ENCODE measurements around the gene LILRA2. TPM values are rescaled to one million over a fixed set of nuclear protein-coding genes. Genes with fewer than 3 reads are reported as not detected.

LILRA2 gene
- total RNA-seq, 1 donor from 2014 or later, result not detected

DNA sequence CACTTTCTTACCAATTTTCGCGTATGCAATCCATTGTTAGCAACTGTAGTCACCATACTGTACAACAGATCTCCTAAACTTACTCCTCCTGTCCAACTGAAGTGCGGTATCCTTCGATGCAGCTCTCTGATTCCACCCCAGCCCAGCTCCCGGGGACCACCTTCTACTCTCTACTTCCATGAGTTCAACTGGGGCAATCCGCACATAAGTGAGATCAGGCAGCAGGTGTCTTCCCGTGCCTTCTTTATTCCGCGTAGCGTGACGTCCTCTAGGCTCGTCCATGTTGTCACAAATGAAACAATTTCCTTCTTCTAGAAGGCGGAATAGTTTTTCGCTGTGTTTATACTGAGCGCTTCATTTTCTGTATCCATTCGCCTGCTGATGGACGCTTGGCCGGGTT, 65.1 kb downstream of the LILRA2 start:
- H3K4me1 Mint-ChIP-seq, result no peaks in the 10 kb centered on the region
- Histone ChIP-seq H3K4me3 (no peak overlapping the region), H3K4me1 (no peaks in the 10 kb centered on the region), H3K9me3 (ENCODE audit: low read depth) (peaks cover 24% of the 10 kb centered on the region), H3F3A (ENCODE audit: low read depth) (no peaks in the 10 kb centered on the region), H4K20me1 (ENCODE audit: low read depth) (no peaks in the 10 kb centered on the region), H3K4me2 (no peak overlapping the region), H2AFZ (replicated peaks) (no peak overlapping the region), H3K36me3 (no peaks in the 10 kb centered on the region), H3K27ac (no peak overlapping the region), H3K27me3 (no peaks in the 10 kb centered on the region), H3K79me2 (ENCODE audit: low read depth) (no peaks in the 10 kb centered on the region), H3K9ac (no peak overlapping the region)
- no peak overlapping the region for H3K27ac Mint-ChIP-seq
- no peak overlapping the region for H3K4me3 Mint-ChIP-seq
- TF ChIP-seq EZH2 (IDR thresholded peaks at IDR 0.05) (no peak), EZH2phosphoT487 (IDR thresholded peaks at IDR 0.05) (no peak)
- TF ChIP-seq, protein P1, sequence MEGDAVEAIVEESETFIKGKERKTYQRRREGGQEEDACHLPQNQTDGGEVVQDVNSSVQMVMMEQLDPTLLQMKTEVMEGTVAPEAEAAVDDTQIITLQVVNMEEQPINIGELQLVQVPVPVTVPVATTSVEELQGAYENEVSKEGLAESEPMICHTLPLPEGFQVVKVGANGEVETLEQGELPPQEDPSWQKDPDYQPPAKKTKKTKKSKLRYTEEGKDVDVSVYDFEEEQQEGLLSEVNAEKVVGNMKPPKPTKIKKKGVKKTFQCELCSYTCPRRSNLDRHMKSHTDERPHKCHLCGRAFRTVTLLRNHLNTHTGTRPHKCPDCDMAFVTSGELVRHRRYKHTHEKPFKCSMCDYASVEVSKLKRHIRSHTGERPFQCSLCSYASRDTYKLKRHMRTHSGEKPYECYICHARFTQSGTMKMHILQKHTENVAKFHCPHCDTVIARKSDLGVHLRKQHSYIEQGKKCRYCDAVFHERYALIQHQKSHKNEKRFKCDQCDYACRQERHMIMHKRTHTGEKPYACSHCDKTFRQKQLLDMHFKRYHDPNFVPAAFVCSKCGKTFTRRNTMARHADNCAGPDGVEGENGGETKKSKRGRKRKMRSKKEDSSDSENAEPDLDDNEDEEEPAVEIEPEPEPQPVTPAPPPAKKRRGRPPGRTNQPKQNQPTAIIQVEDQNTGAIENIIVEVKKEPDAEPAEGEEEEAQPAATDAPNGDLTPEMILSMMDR (IDR thresholded peaks at IDR 0.05), result no peak
- H3K36me3 Mint-ChIP-seq, result no peaks in the 10 kb centered on the region
- H3K27me3 Mint-ChIP-seq (ENCODE audit: insufficient read depth, low read depth), result no peaks in the 10 kb centered on the region
- peaks cover 11% of the 10 kb centered on the region for H3K9me3 Mint-ChIP-seq
- DNase-seq (ENCODE audit: low spot score), result no peak

Small RNAs within 50 kb of the gene (small RNA-seq; reads per million reads assigned to genes)
- gene AC245036.2, result not detected

Other genes starting within 250 kb of the LILRA2 start
- gene LILRA4, start 234.6 kb upstream of the LILRA2 start, total RNA-seq (ENCODE audit: low replicate concordance), result not detected in 2 replicates
- not detected in 2 replicates for gene LAIR1, start 208.9 kb upstream of the LILRA2 start, total RNA-seq (ENCODE audit: low replicate concordance)
- 34.2 and 128 TPM in 2 replicates for gene TTYH1, start 158.3 kb upstream of the LILRA2 start, total RNA-seq (ENCODE audit: low replicate concordance)
- 36.6 and 90.1 TPM in 2 replicates for gene LENG8, start 124.6 kb upstream of the LILRA2 start, total RNA-seq (ENCODE audit: low replicate concordance)
- 0.79 and 4.0 TPM in 2 replicates for gene LENG9, start 110.0 kb upstream of the LILRA2 start, total RNA-seq (ENCODE audit: low replicate concordance)
- gene CDC42EP5, start 100.5 kb upstream of the LILRA2 start, total RNA-seq (ENCODE audit: low replicate concordance), result 1.1 TPM in 1 of 2 replicates, not detected in the other
- gene LAIR2, start 71.0 kb upstream of the LILRA2 start, total RNA-seq (ENCODE audit: low replicate concordance), result not detected in 2 replicates
- gene LILRA1, start 19.8 kb downstream of the LILRA2 start, total RNA-seq (ENCODE audit: low replicate concordance), result not detected in 2 replicates
- not detected in 2 replicates for gene LILRB1, start 56.7 kb downstream of the LILRA2 start, total RNA-seq (ENCODE audit: low replicate concordance)
- gene LILRB4, start 89.2 kb downstream of the LILRA2 start, total RNA-seq (ENCODE audit: low replicate concordance), result not detected in 2 replicates
- not detected in 2 replicates for gene KIR3DL3, start 150.7 kb downstream of the LILRA2 start, total RNA-seq (ENCODE audit: low replicate concordance)
- gene KIR2DL3, start 164.7 kb downstream of the LILRA2 start, total RNA-seq (ENCODE audit: low replicate concordance), result not detected in 2 replicates
- not detected in 2 replicates for gene KIR2DL1, start 196.0 kb downstream of the LILRA2 start, total RNA-seq (ENCODE audit: low replicate concordance)
- gene KIR2DL4, start 229.8 kb downstream of the LILRA2 start, total RNA-seq (ENCODE audit: low replicate concordance), result not detected in 2 replicates
- not detected in 2 replicates for gene KIR3DL1, start 242.7 kb downstream of the LILRA2 start, total RNA-seq (ENCODE audit: low replicate concordance)